ENCODE data around the gene HP.
"Not testable (repeated sequence)": the region's sequence is repeated elsewhere in the genome, so short reads cannot be mapped to it uniquely, and the experiment has no call there.

HP gene

GRCh38 chr16:72054254-72054847, at the start of gene HP:
HP (plus strand) TSS chr16:72054505; CDS start chr16:72054653, 148 bp downstream.
- not testable (repeated sequence) for TF ChIP-seq CTCF (IDR thresholded peaks at IDR 0.05)

DNA sequence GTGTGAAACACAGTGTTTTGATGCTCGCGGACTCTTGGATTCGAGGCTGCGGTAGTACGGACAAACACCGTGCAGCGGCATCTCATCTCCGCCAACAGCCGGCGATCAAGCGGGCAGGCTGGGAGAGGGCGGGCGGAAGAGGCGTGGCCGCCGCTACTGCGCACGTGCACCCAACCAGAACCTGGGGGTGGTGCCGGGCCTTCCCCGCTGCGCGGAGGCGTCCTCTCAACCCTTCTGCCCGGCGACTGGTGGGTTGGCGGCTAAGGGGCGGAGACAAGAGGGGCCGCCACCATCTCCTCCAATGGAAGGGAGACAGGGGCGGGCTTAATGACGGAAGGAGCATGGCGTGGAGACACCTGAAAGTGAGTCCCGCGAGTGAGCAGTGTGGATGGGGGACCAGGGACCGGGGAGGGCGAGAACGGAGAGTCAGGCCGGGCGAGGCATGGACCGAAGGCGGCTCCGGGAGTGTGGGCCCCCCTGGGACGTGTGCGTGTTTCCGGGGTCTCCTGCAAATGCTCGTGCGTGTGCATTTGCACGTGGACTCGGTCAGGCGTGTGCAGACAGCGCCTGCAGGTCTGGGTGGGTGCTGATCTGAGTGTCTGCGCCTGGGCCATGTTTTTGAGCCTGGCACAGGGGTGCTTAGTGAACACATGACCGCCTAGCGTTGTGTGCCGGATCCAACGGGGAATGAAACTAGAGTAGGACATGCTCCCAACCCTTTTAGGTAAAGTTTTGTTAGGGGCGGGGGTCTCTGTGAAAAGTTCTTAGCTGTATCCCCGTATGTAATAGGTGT, 45.7 kb upstream of the HP start, which contains the start of gene DHODH:
TSS of gene DHODH (plus strand) at position 321 of the 793 bp plus-strand sequence. CDS start at position 342, 21 bp downstream.
- TF ChIP-seq CTCF (IDR thresholded peaks at IDR 0.05), result no peak

- TF ChIP-seq CTCF (IDR thresholded peaks at IDR 0.05), result no peak
Measured at GRCh38 chr16:72009779-72010178, 44.5 kb upstream of the HP start.

- TF ChIP-seq CTCF (IDR thresholded peaks at IDR 0.05), result no peak
Measured at GRCh38 chr16:72012607-72013006, 41.7 kb upstream of the HP start.

GRCh38 chr16:72013389-72013788, 40.9 kb upstream of the HP start:
- TF ChIP-seq CTCF (IDR thresholded peaks at IDR 0.05), result no peak

DNA sequence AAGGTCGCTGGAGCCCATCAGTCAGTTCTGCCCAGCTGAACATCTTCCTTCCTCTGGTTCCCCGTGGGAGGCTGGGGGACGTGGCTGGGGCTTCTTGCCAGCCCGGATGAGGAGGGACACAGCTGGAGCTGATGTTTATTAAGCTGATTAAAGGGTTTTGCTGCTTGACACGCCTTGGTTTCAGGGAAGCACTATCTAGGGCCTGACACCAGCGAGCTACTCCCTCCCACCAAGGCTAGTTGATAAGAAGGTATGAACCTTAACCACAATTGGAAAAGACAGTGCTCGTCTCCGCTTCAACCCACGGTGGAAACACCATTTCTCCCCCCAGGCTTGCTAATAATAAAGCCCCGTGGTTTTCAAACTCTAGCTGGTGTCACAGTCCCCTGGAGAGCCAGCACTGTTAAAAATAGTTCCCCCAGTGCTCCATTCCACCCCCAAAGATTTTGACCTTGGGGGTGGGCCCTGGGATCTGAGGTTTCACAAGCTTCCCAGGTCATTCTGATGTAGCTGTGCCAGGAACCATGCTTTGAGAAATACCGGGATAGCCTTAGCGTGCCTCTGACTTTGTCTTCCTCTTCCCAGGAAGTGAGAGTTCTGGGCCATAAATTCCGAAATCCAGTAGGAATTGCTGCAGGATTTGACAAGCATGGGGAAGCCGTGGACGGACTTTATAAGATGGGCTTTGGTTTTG, 40.3 kb upstream of the HP start:
- no peak for TF ChIP-seq CTCF (IDR thresholded peaks at IDR 0.05)

GRCh38 chr16:72014675-72015074, 39.6 kb upstream of the HP start:
- no peak for TF ChIP-seq CTCF (IDR thresholded peaks at IDR 0.05)

Measured in LNCAP (cell line).